ENCODE results near the gene ARSB.
"Not testable (repeated sequence)": the region's sequence is repeated elsewhere in the genome, so short reads cannot be mapped to it uniquely, and the experiment has no call there.

The ARSB gene

GRCh38 chr5:78953092-78953800 lies 31.9 kb downstream of the ARSB start:
- no peak for DNase-seq (ENCODE audit: low read depth, low spot score)

- DNase-seq (ENCODE audit: low read depth, low spot score) = peak; percentile 31
Measured at GRCh38 chr5:78930721-78931120, 54.4 kb downstream of the ARSB start.

GRCh38 chr5:78929833-78930232 lies 55.3 kb downstream of the ARSB start:
- DNase-seq (ENCODE audit: low read depth, low spot score) = peak; percentile 43

- peak; percentile 97 for DNase-seq (ENCODE audit: low read depth, low spot score)
Measured at GRCh38 chr5:78927657-78928282, 57.3 kb downstream of the ARSB start.

GRCh38 chr5:78926252-78926651 lies 58.9 kb downstream of the ARSB start:
- no peak for DNase-seq (ENCODE audit: low read depth, low spot score)

GRCh38 chr5:78925129-78925876 lies 59.8 kb downstream of the ARSB start:
- DNase-seq (ENCODE audit: low read depth, low spot score) = no peak

- no peak for DNase-seq (ENCODE audit: low read depth, low spot score)
Measured at GRCh38 chr5:78923622-78923970, 61.5 kb downstream of the ARSB start.

GRCh38 chr5:78922879-78923621 lies 62.1 kb downstream of the ARSB start:
- DNase-seq (ENCODE audit: low read depth, low spot score) = no peak

- DNase-seq (ENCODE audit: low read depth, low spot score) = peak; percentile 50
Measured at GRCh38 chr5:78920604-78921003, 64.5 kb downstream of the ARSB start.

- no peak for DNase-seq (ENCODE audit: low read depth, low spot score)
Measured at GRCh38 chr5:78919796-78920195, 65.3 kb downstream of the ARSB start.

GRCh38 chr5:78916044-78916443 lies 69.1 kb downstream of the ARSB start:
- DNase-seq (ENCODE audit: low read depth, low spot score) = no peak

- DNase-seq (ENCODE audit: low read depth, low spot score) = no peak
Measured at GRCh38 chr5:78915170-78915569, 69.9 kb downstream of the ARSB start.

GRCh38 chr5:78912811-78913210 lies 72.3 kb downstream of the ARSB start:
- DNase-seq (ENCODE audit: low read depth, low spot score) = no peak

- no peak for DNase-seq (ENCODE audit: low read depth, low spot score)
Measured at GRCh38 chr5:78912085-78912771, 72.9 kb downstream of the ARSB start.

- DNase-seq (ENCODE audit: low read depth, low spot score) = not testable (repeated sequence)
Measured at GRCh38 chr5:78909224-78909983, 75.7 kb downstream of the ARSB start.

- DNase-seq (ENCODE audit: low read depth, low spot score) = peak; percentile 86
Measured at GRCh38 chr5:78908173-78909061, 76.7 kb downstream of the ARSB start.

GRCh38 chr5:78907255-78907891 lies 77.7 kb downstream of the ARSB start:
- no peak for DNase-seq (ENCODE audit: low read depth, low spot score)

GRCh38 chr5:78905084-78905938 lies 79.8 kb downstream of the ARSB start:
- DNase-seq (ENCODE audit: low read depth, low spot score) = no peak
